SU-DHL-6 (cell line): Measurements from ENCODE around the gene UNC93B1.

Source experiments
- H2AFZ ChIP-seq: fragments of 200-600 bp; sonication (generic); 2 replicates; pipeline ENCODE4 v1.6.1; 2014; ENCODE audit warnings: low read depth, mild to moderate bottlenecking, moderate library complexity, mixed read lengths, antibody characterized with exemption, low read length; ENCODE audit not compliant: severe bottlenecking
- H3F3A ChIP-seq: fragments of 200-600 bp; shearing (Covaris generic); 2 replicates; pipeline ENCODE4 v1.6.0; 2016; ENCODE audit warnings: antibody characterized with exemption, mild to moderate bottlenecking; ENCODE audit not compliant: insufficient read depth
- H3K27ac ChIP-seq: fragments of 200-600 bp; sonication (generic); 2 replicates; pipeline ENCODE4 v1.5.1; 2016; ENCODE audit warnings: low read depth, mild to moderate bottlenecking, low read length, moderate library complexity, mixed read lengths
- H3K27me3 ChIP-seq: fragments of 200-600 bp; sonication (generic), shearing (Covaris generic); 2 replicates; pipeline ENCODE4 v1.6.0; 2014; ENCODE audit warnings: mild to moderate bottlenecking, low read length
- H3K36me3 ChIP-seq: fragments of 200-600 bp; sonication (generic); 2 replicates; pipeline ENCODE4 v1.6.1; 2014; ENCODE audit warnings: mild to moderate bottlenecking, low read length, mixed read lengths
- H3K4me2 ChIP-seq: fragments of 300-600, 200-600 bp; shearing (Covaris generic), sonication (generic); 2 replicates; pipeline ENCODE4 v1.6.0; 2014; ENCODE audit warnings: low read length, low read depth, mild to moderate bottlenecking; ENCODE audit not compliant: poor library complexity, severe bottlenecking
- H3K4me3 ChIP-seq: fragments of 200-600 bp; sonication (generic); 2 replicates; pipeline ENCODE4 v1.5.1; 2014; ENCODE audit warnings: antibody characterized with exemption, low read length, mild to moderate bottlenecking, mixed read lengths; ENCODE audit not compliant: insufficient read depth, poor library complexity, severe bottlenecking
- H3K79me2 ChIP-seq: fragments of 200-600 bp; sonication (generic); 2 replicates; pipeline ENCODE4 v1.6.1; 2014; ENCODE audit warnings: mild to moderate bottlenecking, low read length, moderate library complexity; ENCODE audit not compliant: insufficient read depth
- H3K9ac ChIP-seq: fragments of 200-600 bp; sonication (generic); 2 replicates; pipeline ENCODE4 v1.7.0; 2014; ENCODE audit warnings: mild to moderate bottlenecking, low read length
- H3K9me2 ChIP-seq: fragments of 200-600 bp; sonication (generic); replicated peaks from 2 replicates; pipeline ENCODE4 v1.6.1; 2014; ENCODE audit warnings: low read length; ENCODE audit not compliant: insufficient read depth
- H3K9me3 ChIP-seq: fragments of 200-600 bp; sonication (generic); 2 replicates; pipeline ENCODE4 v1.6.1; 2014; ENCODE audit warnings: low read length, mixed read lengths; ENCODE audit not compliant: insufficient read depth
- H4K20me1 ChIP-seq: fragments of 200-600 bp; sonication (generic); 2 replicates; pipeline ENCODE4 v1.6.1; 2014; ENCODE audit warnings: low read depth, mild to moderate bottlenecking, antibody characterized with exemption, low read length, moderate library complexity, mixed read lengths
- CTCF ChIP-seq: fragments of 200-600 bp; sonication (generic); IDR thresholded peaks from one replicate; pipeline ENCODE4 v1.5.1; 2017; ENCODE audit warnings: antibody characterized with exemption, mild to moderate bottlenecking, low read length, moderate library complexity; ENCODE audit not compliant: insufficient read depth, poor library complexity, severe bottlenecking
- EZH2phosphoT487 ChIP-seq: fragments of 200-600 bp; sonication (generic), shearing (Covaris generic); conservative IDR thresholded peaks from 2 replicates; pipeline ENCODE4 v1.6.1; 2018; ENCODE audit warnings: mild to moderate bottlenecking, antibody characterized with exemption, low read length, moderate library complexity, mixed read lengths

The UNC93B1 gene

DNA sequence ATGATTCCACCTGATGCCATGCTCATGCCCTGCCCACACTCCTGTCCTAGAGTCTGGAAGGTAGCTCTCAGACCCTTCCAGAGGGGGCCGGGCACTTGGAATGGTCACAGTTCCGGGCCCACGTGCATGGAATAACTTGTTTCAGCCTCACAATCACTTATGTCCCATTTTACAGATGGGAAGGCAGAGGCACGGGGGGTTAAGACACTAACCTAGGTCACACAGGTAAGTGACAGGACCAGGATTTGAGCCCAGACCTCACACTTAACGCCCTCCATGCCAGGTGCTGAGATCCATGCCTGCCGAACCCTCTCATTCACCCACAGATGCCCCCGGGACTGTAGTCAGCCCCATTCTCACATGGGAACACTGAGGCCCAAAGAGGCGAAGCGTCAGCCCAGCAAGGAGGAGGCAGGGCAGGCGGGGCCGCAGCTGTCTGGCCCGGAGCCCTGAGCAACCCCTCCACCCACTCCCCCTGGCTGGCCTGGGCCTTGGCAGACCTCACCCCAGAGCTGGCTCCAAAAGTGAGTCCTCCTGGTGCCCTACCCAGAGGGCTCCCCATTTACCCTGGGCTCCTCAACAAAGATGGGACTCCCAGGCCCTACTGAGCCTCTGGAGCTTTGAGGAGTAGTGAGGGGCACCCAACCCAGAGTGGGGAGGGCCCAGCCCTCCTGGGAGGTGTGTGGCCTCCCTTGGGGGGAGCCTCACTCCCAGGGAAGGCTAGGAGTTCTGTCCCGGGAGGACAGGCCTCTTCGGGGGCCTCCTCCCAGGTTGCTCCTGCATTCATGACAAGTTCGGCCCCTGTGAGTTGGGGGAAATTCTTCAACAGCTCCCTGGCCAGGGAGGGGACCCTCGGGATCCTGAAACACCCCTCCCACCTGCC is 3.8 kb upstream of the UNC93B1 start:
- H2AFZ ChIP-seq: no peak overlapping the region
- H3K4me2 ChIP-seq: no peak overlapping the region
- no peaks in the 10 kb centered on the region for H3K27me3 ChIP-seq
- H3K4me3 ChIP-seq: no peak overlapping the region
- H3K36me3 ChIP-seq: no peaks in the 10 kb centered on the region
- peaks cover 8% of the 10 kb centered on the region for H3F3A ChIP-seq
- H4K20me1 ChIP-seq: no peaks in the 10 kb centered on the region
- no peak overlapping the region for H3K9ac ChIP-seq
- no peaks in the 10 kb centered on the region for H3K9me3 ChIP-seq
- TF ChIP-seq EZH2phosphoT487: no peak
- TF ChIP-seq CTCF: no peak
- no peaks in the 10 kb centered on the region for H3K79me2 ChIP-seq
- no peaks in the 10 kb centered on the region for H3K9me2 ChIP-seq
- no peak overlapping the region for H3K27ac ChIP-seq

GRCh38 chr11:68006606-68007166 is 2.8 kb upstream of the UNC93B1 start:
- Histone ChIP-seq H3K27ac (no peak overlapping the region), H3K79me2 (no peaks in the 10 kb centered on the region), H3K9ac (no peak overlapping the region), H3K4me3 (no peak overlapping the region), H3K9me2 (no peaks in the 10 kb centered on the region), H3K36me3 (no peaks in the 10 kb centered on the region), H3K4me2 (no peak overlapping the region), H3F3A (peaks cover 19% of the 10 kb centered on the region), H2AFZ (no peak overlapping the region), H3K27me3 (no peaks in the 10 kb centered on the region), H3K9me3 (no peaks in the 10 kb centered on the region), H4K20me1 (no peaks in the 10 kb centered on the region)
- TF ChIP-seq EZH2phosphoT487 (no peak), CTCF (no peak)

DNA sequence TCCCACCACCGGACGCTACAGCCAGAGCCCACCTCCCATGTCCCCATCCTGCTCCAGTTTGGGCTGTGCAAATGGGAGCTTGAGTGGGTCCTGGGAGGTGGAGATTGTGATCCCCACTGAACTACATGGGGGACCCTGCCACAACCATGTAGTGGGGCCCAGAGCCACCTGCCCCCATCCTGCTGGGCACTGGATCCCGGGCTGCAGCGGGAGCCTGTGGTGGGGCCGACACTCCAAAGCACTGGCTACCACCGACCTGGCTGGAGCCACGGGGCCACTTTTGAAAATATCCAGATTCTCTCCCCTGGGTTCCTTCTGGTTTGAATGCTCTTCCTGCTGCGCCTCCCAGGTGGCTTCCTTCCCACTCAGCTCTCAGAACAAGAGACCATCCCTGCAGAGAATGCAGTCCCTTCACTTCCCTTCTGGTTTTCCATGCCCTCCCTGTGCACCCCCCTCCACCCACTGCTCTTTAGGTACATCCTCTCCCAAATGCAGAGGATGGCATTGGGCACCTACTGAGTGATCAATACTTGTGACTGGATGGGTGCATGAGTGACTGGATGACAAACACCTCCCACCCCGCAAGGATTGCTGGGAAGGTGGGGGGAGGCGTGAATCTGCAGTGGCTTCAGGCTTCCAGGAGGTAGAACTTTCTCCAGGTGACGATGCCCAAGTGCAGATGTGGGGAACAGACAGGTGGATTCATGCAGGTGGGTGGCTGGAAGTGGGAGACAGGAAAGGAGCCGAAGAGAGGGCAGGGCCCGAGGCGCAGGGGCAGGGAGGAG is 846 bp upstream of the UNC93B1 start:
- no peaks in the 10 kb centered on the region for H3K79me2 ChIP-seq
- peaks cover 21% of the 10 kb centered on the region for H3F3A ChIP-seq
- no peak overlapping the region for H2AFZ ChIP-seq
- TF ChIP-seq EZH2phosphoT487 (no peak), CTCF (no peak)
- no peaks in the 10 kb centered on the region for H3K27me3 ChIP-seq
- no peak overlapping the region for H3K4me3 ChIP-seq
- no peaks in the 10 kb centered on the region for H3K36me3 ChIP-seq
- H3K9ac ChIP-seq: peak overlapping the region; percentile 65
- H3K27ac ChIP-seq: no peak overlapping the region
- H3K9me3 ChIP-seq: no peaks in the 10 kb centered on the region
- no peaks in the 10 kb centered on the region for H4K20me1 ChIP-seq
- peak overlapping the region; percentile 68 for H3K4me2 ChIP-seq
- no peaks in the 10 kb centered on the region for H3K9me2 ChIP-seq
